ENCODE results near the gene DIAPH2.

Gene DIAPH2

DNA sequence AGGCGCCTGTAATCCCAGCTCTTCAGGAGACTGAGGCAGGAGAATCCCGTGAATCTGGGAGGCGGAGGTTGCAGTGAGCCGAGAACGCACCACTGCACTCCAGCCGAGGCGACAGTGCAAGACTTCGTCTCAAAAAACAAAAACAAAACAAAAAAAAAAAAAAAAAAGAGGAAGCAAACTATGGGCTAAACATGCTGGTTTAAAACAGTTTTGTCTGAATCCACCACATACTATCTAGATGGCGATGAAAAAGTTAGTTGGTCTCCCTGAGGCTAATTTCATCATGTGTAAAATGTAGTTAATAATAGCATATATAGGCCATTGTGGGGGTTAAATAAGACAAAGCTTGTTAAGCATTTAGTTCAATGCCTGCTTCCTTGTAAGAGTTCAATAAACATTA, 650.2 kb downstream of the DIAPH2 start:
- DNase-seq (ENCODE audit: insufficient read length, low spot score) (no peak), FAIRE-seq (no peak)

- no peak for FAIRE-seq
- no peak for DNase-seq (ENCODE audit: insufficient read length, low spot score)
Observed at GRCh38 chrX:97344724-97345123, 660.1 kb downstream of the DIAPH2 start.

DNA sequence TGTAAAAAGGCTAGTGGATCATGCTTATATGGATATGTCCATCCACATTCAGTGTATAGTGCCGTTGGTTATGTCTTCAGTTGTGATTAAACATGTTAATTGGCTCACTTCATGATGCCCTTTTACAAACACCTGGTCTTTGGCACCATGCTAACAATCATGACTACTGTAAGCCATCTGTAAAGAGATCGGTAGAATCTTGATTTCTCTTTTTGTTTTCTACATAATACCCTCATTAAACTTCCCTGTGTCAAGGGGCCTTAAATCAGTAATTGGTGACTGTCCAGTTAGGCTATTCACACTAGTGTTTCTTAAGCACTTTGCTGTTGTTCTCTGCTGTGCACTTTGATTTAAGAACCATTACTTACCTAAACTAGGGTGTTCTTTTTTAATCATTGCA, 674.3 kb downstream of the DIAPH2 start:
- DNase-seq (ENCODE audit: insufficient read length, low spot score): no peak
- FAIRE-seq: no peak

DNA sequence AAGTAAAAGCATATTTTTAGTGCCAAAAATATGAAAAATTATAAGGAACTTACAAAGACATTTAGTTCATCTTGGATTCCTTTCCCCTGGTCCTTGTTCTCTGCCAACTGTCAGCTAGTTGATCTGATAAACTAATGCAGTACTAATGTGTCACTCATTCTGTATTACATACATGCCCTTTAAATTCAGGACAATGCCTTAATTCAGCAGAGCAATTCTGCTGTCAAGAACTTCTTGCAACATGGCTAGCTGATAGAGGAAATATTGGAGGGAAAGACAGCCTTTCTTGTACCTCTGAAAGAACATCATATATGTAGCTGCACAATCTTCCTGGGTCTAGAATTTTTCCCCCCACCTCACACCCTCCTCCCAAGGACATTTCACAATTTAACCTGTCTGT, 679.2 kb downstream of the DIAPH2 start:
- FAIRE-seq: no peak

GRCh38 chrX:97366237-97366636, 681.6 kb downstream of the DIAPH2 start:
- DNase-seq (ENCODE audit: insufficient read length, low spot score) (no peak), FAIRE-seq (no peak)

More for the DNA sequence above, 679.2 kb downstream of the DIAPH2 start:
- no peak for DNase-seq (ENCODE audit: insufficient read length, low spot score)

DNA sequence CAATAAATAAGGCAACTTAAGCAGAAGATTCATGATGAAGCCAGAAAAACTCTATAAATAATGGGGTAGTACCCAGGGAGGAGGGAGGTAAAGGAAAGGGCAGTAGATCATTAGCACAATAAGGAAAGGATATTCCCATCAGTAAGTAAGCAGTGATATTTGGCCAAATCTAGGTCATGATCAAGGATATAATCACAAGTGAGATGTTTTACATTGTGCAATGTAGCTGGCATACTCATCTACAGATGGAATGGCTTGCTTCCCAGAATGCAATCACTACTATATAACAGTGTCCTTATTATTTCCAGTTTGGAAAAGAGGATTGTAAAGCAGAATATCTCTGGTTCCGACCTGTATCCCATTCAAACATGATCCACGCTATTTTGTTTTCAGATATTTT, 682.5 kb downstream of the DIAPH2 start:
- DNase-seq (ENCODE audit: insufficient read length, low spot score): no peak
- no peak for FAIRE-seq

- no peak for DNase-seq (ENCODE audit: insufficient read length, low spot score)
- FAIRE-seq: no peak
Observed at GRCh38 chrX:97369947-97370346, 685.3 kb downstream of the DIAPH2 start.

DNA sequence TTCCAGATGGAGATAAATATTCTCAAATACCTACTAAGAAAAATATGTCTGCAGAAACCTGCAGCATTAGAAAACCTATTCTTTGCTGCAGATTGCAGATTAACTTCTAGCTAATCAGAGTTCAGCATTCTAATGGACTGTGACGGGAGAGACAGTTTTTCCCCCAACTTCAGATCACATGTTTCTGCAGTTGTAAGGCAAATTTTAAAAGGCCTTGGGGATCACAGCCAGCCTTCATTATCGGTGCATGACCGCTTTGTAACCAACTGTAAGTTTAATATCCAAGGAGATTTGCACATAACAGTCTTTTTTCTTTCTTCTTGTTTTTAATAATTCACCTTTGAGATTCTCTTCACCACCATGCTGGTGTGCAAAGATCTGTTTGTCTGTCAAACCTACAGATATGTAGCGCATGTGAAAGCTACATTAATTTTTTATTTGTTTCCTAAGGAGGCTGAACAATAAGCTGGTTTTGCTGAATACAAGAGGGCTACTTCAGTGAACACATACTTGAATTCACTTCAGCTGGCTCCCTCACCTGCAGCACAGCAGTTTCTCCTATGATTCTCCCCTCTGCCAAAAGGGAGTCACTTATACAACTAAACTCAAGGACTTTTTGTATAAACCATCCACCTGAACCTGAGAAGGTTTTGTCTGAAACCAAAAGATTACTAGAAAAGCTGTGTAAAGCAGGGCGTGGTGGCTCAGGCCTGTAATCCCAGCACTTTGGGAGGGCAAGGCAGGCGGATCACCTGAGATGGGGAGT, 687.5 kb downstream of the DIAPH2 start:
- no peak for DNase-seq (ENCODE audit: insufficient read length, low spot score)

GRCh38 chrX:97374266-97374665, 689.6 kb downstream of the DIAPH2 start:
- FAIRE-seq: no peak
- DNase-seq (ENCODE audit: insufficient read length, low spot score): no peak

More for the DNA sequence above, 687.5 kb downstream of the DIAPH2 start:
- peak; percentile 70 for FAIRE-seq

- DNase-seq (ENCODE audit: insufficient read length, low spot score) (no peak), FAIRE-seq (no peak)
Observed at GRCh38 chrX:97380200-97380599, 695.6 kb downstream of the DIAPH2 start.

- FAIRE-seq (no peak), DNase-seq (ENCODE audit: insufficient read length, low spot score) (no peak)
Observed at GRCh38 chrX:97384685-97385084, 700.0 kb downstream of the DIAPH2 start.

GRCh38 chrX:97387004-97387403, 702.4 kb downstream of the DIAPH2 start:
- FAIRE-seq: no peak
- DNase-seq (ENCODE audit: insufficient read length, low spot score): no peak

DNA sequence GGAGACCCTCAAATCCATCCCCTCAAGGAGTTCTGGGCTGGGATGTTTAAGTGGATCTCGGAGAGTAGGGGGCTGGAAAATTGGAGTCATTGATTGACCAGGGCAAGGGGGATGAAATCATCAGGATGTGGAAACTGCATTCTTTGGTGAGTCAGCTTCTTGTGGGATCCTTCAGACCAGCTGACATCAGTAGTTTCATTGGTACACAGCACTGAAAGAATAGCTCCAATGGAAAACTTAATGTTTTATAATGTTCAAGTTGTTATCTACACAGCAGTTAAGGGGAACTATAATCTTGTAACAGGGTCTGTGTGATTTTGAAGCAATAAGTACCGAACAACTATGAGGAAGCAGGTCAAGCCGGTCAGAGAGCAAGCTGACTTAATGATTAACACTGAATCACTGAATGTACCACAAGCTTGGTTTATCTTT, 705.1 kb downstream of the DIAPH2 start:
- no peak for DNase-seq (ENCODE audit: insufficient read length, low spot score)
- no peak for FAIRE-seq

DNA sequence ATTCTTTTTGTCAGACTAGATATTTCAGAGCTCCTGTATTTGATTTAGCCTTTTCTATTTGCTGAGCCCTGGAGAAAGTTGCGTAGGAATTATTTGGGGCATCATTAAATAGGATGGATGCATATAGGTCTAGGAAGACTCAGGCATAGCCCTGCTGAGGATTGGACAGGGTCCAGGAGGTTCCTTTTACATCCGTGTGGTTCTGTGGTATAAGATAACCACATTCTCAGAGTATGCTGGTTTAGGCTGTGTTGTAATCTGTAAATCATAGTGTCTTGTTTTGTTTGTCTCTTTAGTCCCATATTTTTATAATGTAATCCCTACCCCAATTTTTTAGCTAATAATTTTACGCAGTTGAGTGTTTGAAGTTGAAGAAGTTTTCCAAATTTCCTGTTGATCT, 712.7 kb downstream of the DIAPH2 start:
- DNase-seq (ENCODE audit: insufficient read length, low spot score) (no peak), FAIRE-seq (peak; percentile 64)

GRCh38 chrX:97398030-97398551, 713.4 kb downstream of the DIAPH2 start:
- FAIRE-seq (peak; percentile 97), DNase-seq (ENCODE audit: insufficient read length, low spot score) (no peak)

- DNase-seq (ENCODE audit: insufficient read length, low spot score) (no peak), FAIRE-seq (peak; percentile 83)
Observed at GRCh38 chrX:97399400-97399799, 714.8 kb downstream of the DIAPH2 start.

DNA sequence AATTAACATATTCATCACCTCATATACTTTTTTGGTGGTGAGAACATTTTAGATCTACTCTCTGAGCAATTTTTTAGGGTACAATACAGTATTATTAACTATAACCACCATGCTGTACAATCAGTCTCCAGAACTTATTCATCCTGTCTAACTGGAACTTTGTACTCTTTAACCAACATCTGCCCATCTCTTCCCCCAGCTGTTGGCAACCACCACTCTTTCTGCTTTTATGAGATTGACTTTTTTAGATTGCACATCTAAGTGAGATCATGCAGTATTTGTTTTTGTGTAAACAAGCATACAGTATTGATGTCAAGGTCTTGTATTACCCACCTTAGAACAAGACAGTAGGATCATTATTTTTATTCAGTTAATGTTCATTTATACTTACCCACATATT, 715.9 kb downstream of the DIAPH2 start:
- FAIRE-seq: no peak

DNA sequence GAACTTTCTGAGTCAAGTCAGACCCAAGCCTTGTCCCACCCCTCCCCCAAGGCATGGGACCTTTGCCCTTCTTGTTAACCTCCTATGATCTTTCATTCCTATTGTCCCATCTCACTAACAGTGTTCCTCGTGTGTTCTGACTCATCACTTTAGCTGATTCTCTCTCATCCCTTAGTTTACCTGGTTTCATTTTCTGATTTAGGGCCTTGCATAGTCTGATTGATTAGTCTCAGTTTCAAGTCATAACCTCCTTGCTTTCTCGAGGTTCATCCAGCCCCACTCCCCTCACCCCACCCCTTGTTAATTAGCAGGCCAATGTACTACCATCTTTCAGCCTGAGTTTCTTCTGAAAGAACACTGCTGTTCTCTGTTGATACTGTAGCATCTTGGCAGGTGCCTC, 716.5 kb downstream of the DIAPH2 start:
- FAIRE-seq (peak; percentile 100), DNase-seq (ENCODE audit: insufficient read length, low spot score) (no peak)

More for the DNA sequence above, 715.9 kb downstream of the DIAPH2 start:
- DNase-seq (ENCODE audit: insufficient read length, low spot score): no peak

GRCh38 chrX:97401586-97402136, 717.0 kb downstream of the DIAPH2 start:
- no peak for DNase-seq (ENCODE audit: insufficient read length, low spot score)
- FAIRE-seq: no peak

- FAIRE-seq (no peak), DNase-seq (ENCODE audit: insufficient read length, low spot score) (no peak)
Observed at GRCh38 chrX:97402333-97402732, 717.7 kb downstream of the DIAPH2 start.

DNA sequence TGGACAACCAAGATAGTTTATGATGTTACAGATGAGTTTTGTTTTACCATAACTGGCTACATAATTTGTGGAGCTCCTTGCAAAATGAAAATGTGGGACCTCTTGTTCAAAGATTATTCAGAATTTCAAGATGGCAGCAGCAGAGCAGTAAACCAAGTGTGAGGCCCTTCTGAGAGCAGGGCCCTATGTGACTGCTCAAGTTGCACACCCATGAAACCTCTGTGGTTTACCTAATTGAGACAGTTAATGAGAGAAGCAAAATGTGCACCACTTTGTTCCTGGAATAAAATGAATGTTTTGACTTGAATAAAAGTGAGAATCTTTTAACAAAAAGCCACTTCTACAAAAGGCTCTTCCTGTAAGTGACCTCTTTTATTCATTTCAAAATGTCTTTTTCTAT, 718.3 kb downstream of the DIAPH2 start:
- FAIRE-seq: no peak

DNA sequence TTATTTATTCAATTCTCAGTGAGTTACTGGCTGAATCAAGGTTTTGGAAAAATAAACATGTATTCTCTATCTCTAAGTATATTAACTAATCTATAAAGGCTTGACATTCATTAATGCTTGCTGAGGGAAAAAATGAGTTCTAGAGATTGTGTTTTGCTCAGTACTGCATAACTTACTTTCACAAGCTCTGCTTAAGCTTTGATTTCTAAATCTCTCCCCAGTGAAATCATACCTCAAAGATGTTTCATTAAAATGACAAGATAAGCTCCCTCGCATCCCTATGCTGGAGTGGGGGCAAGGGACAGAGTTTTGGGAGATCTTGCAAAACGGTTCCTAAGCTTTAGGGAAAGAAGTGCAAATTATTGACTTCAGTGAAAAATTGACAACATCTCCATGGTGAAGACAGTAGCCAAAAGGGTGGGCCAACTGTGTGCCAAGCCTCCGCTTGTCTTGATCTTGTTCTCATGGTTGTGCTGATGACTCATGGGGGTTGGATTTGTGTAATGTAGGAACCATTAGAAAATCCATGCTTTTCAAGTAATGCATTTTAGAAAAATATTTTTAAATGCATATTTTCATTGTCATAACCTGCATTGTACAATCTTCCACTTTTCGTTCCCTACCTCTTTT, 720.5 kb downstream of the DIAPH2 start:
- no peak for DNase-seq (ENCODE audit: insufficient read length, low spot score)
- FAIRE-seq: peak; percentile 84

More for the DNA sequence above, 718.3 kb downstream of the DIAPH2 start:
- DNase-seq (ENCODE audit: insufficient read length, low spot score): no peak

Data from GM19239 (cell line).